ENCODE measurements around the gene GASK1A. TPM values are rescaled to one million over a fixed set of nuclear protein-coding genes. Genes with fewer than 3 reads are reported as not detected.

Gene GASK1A
- total and polyA plus RNA-seq, 7 donors = 0.92 to 32.7 (median 8.1) TPM

DNA sequence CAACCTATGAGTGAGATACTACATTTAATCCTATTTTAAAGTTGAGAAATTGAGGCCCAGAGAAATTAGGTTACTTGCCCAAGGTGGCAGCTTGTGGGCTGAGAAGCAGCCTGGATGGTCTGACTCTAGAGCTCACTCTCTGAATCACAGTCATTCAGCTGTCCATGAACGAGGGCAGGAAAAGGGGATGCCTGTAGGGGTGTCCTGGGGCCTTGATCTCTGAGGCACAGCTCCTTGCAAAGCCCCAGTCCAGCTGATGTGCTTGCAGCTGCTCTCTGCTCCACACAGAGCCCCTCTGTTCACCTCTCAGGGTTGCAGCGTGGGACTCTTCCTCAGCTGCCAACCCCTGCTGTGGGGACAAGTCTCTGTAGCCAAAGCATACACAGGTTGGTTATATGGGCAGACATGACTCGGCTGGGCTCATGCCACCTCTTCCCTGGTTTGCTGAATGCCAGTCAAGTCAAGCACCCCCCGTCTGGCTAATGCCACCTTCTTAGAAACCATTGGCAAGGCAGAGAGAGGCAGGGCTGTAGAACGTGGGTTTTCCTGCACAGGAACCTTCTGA, 56.8 kb downstream of the GASK1A start:
- peak; percentile 38 for DNase-seq
- 82 to 86% methylated on average over 5 of the region's 5 CpGs for WGBS, 2 donors

DNA sequence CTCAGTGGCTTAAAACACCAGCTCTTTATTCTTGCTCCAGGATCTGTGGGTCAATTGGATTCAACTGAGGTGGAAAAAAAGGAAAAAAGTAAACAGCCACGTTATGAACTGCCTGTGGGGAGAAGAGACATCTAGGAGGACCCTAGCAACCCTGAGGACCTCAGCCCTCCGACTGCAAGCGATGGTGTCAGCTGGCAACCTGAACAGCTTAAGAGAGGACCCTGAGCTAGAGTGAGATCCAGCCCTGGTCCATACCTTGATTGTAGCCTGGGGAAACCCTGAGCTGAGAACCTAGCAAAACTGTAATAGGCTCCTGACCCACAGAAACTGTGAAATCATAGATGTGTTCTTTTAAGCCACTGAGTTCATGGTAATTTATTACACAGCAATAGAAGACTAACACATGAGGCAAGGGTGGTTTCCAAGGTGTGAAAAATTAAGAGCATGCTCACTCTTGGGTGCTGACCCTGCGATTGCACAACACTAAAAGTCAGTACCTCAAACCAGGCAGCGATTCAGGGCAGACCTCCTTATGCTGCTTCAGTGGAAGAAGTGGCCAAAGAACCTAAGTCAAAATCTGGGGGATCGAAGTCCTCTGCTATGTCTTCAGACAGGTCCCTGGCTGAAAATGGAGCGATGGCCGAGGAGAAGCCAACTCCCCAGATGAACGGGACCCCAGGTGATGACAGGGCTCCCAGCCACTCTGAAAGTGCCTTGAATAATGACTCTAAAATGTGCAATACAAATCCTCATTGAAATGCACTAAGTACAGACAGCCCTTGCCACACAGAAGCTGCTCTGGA, 57.7 kb downstream of the GASK1A start:
- DNase-seq = peak; percentile 15
- Histone ChIP-seq H3K4me3 (no peak overlapping the region), H3K9me3 (no peaks in the 10 kb centered on the region), H3K27ac (no peak overlapping the region), H3K4me1 (no peaks in the 10 kb centered on the region), H3K27me3 (no peaks in the 10 kb centered on the region), H3K36me3 (no peaks in the 10 kb centered on the region)
- TF ChIP-seq EP300 (IDR thresholded peaks at IDR 0.05) = no peak
- no peak for TF ChIP-seq POLR2A (IDR thresholded peaks at IDR 0.05)
- TF ChIP-seq POLR2AphosphoS5 (IDR thresholded peaks at IDR 0.05) = no peak
- TF ChIP-seq, protein P1, sequence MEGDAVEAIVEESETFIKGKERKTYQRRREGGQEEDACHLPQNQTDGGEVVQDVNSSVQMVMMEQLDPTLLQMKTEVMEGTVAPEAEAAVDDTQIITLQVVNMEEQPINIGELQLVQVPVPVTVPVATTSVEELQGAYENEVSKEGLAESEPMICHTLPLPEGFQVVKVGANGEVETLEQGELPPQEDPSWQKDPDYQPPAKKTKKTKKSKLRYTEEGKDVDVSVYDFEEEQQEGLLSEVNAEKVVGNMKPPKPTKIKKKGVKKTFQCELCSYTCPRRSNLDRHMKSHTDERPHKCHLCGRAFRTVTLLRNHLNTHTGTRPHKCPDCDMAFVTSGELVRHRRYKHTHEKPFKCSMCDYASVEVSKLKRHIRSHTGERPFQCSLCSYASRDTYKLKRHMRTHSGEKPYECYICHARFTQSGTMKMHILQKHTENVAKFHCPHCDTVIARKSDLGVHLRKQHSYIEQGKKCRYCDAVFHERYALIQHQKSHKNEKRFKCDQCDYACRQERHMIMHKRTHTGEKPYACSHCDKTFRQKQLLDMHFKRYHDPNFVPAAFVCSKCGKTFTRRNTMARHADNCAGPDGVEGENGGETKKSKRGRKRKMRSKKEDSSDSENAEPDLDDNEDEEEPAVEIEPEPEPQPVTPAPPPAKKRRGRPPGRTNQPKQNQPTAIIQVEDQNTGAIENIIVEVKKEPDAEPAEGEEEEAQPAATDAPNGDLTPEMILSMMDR (IDR thresholded peaks at IDR 0.05) = no peak
- WGBS, 2 donors = 83 to 87% methylated on average over 9 of the region's 9 CpGs
- intact Hi-C loops (cut with DNase I) = no loop called here

More for the DNA sequence above, 56.8 kb downstream of the GASK1A start:
- Histone ChIP-seq H3K27ac (no peak overlapping the region), H3K36me3 (no peaks in the 10 kb centered on the region), H3K4me1 (no peaks in the 10 kb centered on the region), H3K4me3 (no peak overlapping the region), H3K27me3 (no peaks in the 10 kb centered on the region), H3K9me3 (no peaks in the 10 kb centered on the region)
- TF ChIP-seq POLR2A (IDR thresholded peaks at IDR 0.05) (no peak), EP300 (IDR thresholded peaks at IDR 0.05) (no peak), POLR2AphosphoS5 (IDR thresholded peaks at IDR 0.05) (no peak)
- TF ChIP-seq, protein P1 (IDR thresholded peaks at IDR 0.05) = no peak
- intact Hi-C loops (cut with DNase I) = no loop called here

GRCh38 chr3:43038010-43038409, 58.9 kb downstream of the GASK1A start:
- DNase-seq = no peak
- WGBS, 2 donors = 75 to 79% methylated on average over 7 of the region's 7 CpGs
- H3K9me3 ChIP-seq = no peaks in the 10 kb centered on the region
- H3K27ac ChIP-seq = no peak overlapping the region
- no peak overlapping the region for H3K4me3 ChIP-seq
- H3K4me1 ChIP-seq = peaks cover 0 to 3% (median under 1%) of the 10 kb centered on the region in 4 donors
- intact Hi-C loops (cut with DNase I) = no loop called here
- H3K27me3 ChIP-seq = no peaks in the 10 kb centered on the region
- TF ChIP-seq POLR2A (IDR thresholded peaks at IDR 0.05) (no peak), EP300 (IDR thresholded peaks at IDR 0.05) (no peak)
- TF ChIP-seq, protein P1 (IDR thresholded peaks at IDR 0.05) = no peak
- no peaks in the 10 kb centered on the region for H3K36me3 ChIP-seq

DNA sequence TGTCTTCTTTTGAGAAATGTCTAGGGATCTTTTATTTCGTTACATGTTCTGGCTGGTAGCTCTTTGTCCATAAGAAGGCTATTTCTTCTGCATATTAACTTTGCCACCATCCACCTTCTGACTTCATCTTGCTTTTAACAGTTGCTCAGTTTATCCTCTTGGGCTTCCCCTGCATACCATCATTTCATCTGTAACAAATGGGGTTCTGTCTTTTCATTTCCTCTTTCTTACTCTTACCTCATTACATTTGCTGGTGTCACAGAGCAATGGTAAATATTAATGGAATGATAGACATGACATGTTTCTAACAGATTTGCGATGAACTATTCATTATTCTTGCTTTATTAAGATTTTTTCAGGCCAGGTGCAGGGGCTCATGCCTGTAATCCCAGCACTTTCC, 62.4 kb downstream of the GASK1A start:
- TF ChIP-seq POLR2A (IDR thresholded peaks at IDR 0.05) (no peak), EP300 (IDR thresholded peaks at IDR 0.05) (no peak), POLR2AphosphoS5 (IDR thresholded peaks at IDR 0.05) (no peak)
- TF ChIP-seq, protein P1 (IDR thresholded peaks at IDR 0.05) = no peak
- no peaks in the 10 kb centered on the region for H3K36me3 ChIP-seq
- DNase-seq = no peak
- H3K27ac ChIP-seq = no peak overlapping the region
- no peaks in the 10 kb centered on the region for H3K27me3 ChIP-seq
- 97% methylated on average over 2 of the region's 2 CpGs for WGBS, 2 donors
- peaks cover 0 to 8% (median 0%) of the 10 kb centered on the region in 4 donors for H3K9me3 ChIP-seq
- H3K4me1 ChIP-seq = peaks cover 0 to 13% (median 5%) of the 10 kb centered on the region in 4 donors
- no peak overlapping the region for H3K4me3 ChIP-seq
- intact Hi-C loops (cut with DNase I) = no loop called here

Measured in sigmoid colon (tissue), 7 donors.